GM21529 (cell line): Measurements from ENCODE around the gene PLAC1.

ENCODE experiments used
- ATAC-seq: cut with Tn5 transposase; IDR thresholded peaks from one replicate; pipeline ENCODE4 v1.9.1; 2021; ENCODE audit not compliant: unreplicated experiment

PLAC1 gene

DNA sequence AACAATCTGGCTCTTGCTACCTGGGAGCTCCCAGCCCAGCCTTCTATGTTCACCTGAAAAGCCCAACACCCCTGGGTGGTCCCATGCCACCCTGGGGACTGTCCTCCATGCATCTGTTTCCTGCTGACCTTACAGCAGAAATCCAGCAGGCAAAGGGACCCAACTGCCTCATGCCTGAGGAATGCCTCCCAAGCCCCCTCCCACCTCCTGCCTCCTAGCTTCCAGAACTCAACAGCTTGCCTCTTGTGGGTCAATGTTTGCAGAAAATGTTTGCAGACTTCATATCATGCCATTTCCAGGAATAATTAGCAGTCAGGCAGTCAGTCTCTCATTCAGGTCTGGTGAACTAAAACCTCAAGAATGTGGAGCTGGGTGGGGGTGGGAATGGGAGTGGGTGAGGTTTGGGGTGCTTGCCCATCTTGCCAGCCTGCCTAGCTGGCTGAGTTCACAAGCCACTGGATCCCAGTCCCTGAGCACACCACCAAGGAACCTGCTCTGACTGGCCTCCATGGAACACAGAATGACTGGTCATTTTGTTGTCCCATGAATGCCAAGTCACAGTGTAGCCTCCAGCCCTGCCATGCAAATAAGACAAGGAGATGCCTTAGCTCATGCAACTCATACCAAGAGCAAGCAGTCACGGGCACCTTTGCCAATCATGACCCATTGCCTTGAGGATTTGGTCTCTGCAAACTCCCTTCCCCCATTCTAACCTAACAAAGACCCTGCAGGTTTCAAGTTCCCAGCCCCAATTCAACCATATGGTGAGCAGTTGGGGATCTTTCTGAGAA is 12.1 kb upstream of the PLAC1 start:
- ATAC-seq, result no peak

- ATAC-seq, result no peak
These were observed 11.3 kb upstream of the PLAC1 start for GRCh38 chrX:134669378-134670098.

DNA sequence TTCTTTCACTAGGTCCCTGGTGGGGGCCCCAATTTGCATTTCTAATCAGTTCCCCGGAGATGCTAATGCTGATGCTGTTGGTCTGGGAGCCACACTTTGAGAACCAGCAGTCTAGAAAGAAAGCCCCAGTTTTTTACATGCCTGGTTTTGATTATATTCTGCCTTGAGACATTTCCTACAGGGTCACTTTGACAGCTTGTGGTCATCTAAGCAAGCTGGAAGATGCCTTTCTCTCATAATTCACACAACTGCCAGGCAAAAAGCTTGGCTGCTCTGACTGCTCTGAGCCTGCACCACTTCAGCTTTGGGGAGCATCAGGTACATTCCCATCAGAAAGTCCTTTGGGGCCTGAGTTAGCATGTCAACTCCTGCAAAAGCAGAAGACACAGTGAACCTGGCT is 5.9 kb upstream of the PLAC1 start:
- ATAC-seq, result no peak

- no peak for ATAC-seq
These were observed 3.0 kb upstream of the PLAC1 start for GRCh38 chrX:134661295-134661694.

GRCh38 chrX:134660627-134661026 is 2.4 kb upstream of the PLAC1 start:
- no peak for ATAC-seq

- no peak for ATAC-seq
These were observed 1.5 kb upstream of the PLAC1 start for GRCh38 chrX:134659761-134660160.

GRCh38 chrX:134658760-134659023 is 421 bp upstream of the PLAC1 start:
- ATAC-seq, result no peak

DNA sequence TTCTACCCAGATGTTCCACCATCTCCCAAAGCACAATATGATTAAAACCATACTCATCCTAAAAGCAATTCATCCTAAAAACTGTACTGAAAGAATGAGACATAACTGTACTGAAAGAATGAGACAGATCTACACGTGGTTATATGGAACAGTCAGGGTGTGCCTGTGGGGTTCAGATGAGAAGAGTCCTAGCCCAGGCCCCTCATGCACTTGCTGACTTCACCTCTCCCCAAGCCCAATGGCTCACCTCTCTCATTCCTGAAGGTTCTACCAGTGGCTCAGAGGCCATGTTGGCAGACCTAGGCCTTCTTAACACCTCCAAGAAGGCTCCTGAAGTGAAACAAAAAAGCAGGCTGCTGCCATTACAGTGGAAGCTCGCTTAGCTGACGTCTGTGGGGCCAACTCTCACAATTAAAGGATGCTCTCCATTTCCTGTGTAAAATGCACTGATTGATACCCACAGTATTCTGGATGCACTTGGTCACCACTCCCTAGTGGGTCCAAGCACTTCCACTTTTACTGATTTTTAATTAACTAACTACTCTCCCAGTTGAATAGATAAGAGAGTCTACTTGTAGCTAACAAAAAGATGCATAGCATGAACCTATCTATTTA is 3.8 kb downstream of the PLAC1 start:
- peak; percentile 70 for ATAC-seq

- no peak for ATAC-seq
These were observed 4.4 kb downstream of the PLAC1 start for GRCh38 chrX:134653835-134654234.

GRCh38 chrX:134650701-134651100 is 7.6 kb downstream of the PLAC1 start:
- no peak for ATAC-seq

GRCh38 chrX:134649770-134650169 is 8.5 kb downstream of the PLAC1 start:
- no peak for ATAC-seq

DNA sequence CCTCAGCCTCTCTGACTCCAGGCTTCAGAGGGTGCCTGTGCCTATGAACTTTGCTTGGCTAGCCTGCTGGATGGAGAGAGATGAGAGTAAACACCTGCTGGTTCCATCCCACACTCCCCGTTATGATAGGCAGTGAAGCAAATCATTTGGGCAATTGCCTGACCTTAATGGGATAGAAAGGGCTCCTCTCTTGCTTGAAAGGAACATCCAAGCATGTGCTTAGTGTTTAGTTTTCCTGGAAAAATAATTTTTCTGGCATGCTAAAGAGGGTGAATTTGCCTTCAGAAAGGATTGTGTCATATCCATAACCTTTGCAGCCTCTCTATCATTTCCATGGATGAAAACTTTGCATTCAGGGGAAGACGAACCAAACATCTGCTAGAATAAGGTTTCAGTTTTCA is 10.8 kb downstream of the PLAC1 start:
- no peak for ATAC-seq

DNA sequence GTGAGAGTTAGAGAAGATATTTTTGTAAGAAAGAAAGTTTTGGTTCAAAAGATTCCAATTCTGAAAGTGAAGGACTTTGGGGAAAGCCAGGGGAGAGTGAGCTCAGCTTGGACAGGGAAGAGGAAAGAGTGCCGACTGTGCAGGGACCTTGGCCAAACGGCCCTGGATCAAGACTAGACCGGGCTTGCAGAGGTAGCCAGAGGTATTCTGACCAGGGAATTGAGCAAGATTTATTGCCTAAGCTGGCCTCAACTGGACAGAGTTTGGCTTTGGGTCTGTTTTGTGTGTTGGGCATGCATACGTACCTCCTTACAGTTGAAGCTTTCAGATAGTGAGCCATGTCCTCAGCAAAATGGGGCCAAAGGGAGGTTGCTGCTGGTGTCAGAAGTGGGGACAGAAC is 11.6 kb downstream of the PLAC1 start:
- ATAC-seq, result no peak

DNA sequence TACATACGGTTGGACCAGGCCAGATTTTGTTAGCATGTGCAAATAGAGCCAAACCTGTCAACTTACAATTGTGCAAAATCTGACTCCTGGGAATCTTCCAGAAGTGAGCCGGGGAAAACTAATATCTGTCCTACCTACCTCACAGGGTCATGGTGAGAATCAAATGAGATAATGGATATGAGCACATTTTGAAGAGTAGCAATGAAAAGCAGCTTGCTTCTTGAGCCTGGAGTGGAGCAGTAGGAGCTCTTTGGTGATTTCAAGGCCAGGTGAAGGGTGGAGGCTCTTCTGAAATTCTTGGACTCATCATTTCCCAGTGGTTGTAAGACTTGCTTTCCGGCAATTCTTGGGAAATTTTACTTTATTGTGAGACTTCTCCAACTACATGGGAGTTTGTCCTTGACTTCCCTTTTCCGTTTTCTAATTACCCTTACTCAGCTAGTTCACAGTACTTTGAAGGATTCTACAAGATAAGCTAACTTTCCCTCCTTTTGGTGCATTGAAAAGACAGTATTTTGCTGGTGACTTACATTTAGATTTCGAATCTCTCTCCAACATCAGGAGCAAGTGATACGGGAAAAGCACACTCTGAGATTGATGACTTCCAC is 12.2 kb downstream of the PLAC1 start:
- no peak for ATAC-seq

- ATAC-seq, result no peak
These were observed 15.9 kb downstream of the PLAC1 start for GRCh38 chrX:134642386-134642785.

DNA sequence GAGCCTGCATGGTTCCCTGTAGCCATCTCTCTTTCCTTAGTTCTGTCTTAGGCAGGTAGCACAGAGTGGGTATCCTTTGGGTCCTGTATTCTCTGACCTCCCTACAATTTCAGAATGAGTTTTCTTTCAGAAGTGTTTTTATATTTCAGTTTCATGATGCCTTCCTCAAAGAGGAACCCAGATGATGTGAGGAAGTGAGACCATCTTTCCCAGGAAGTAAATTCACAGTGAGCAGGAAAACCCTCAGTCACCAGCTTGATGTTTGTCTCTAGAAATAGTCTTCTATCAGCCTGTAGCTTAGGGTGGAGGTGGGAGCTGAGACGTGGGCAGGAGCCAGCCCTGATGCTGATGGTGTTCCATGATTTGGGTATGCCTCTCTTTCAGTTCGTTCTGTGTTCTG is 16.9 kb downstream of the PLAC1 start:
- ATAC-seq, result no peak

- ATAC-seq, result no peak
These were observed 17.4 kb downstream of the PLAC1 start for GRCh38 chrX:134640914-134641313.

- no peak for ATAC-seq
These were observed 21.4 kb downstream of the PLAC1 start for GRCh38 chrX:134636851-134637250.

- peak; percentile 78 for ATAC-seq
These were observed 23.6 kb downstream of the PLAC1 start for GRCh38 chrX:134634691-134635090.

DNA sequence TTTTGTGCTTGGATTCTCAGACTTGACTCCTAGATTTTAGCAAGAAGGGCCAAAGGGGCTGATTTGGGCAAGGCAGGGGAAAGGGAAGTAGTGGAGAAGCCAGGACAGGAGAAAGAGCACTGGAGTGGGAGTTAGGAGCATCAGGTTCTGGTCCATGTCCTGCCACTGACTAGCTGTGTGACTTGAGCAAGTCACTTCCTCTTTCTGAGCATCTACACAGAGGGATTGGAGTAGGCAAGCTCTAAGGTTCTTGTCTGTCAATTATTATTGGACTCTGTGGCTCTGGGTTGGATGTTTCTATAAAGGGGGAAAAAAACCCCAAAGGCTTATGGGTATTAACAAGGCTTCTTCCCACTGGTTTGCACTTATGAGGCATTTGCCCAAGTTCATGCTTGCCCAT is 24.4 kb downstream of the PLAC1 start:
- ATAC-seq, result no peak

DNA sequence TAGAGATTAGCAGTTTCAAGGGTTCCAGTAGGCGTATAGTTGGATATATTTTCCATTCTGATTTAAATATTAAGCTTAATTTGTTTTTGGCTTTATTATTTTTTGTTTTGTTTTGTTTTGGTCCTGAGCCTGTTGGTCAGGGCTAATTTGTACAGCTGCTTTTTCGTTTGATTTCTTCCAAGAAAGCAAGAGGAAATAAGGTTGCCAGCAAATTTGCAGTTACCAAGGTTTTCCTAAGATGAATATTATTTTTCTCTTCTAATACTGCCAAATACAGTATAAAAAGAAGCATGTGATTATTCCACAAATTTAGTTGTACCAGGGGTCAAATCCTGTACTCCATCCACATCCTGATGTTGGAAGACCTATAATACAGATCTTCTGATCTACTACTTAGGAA is 24.9 kb downstream of the PLAC1 start:
- ATAC-seq, result no peak

DNA sequence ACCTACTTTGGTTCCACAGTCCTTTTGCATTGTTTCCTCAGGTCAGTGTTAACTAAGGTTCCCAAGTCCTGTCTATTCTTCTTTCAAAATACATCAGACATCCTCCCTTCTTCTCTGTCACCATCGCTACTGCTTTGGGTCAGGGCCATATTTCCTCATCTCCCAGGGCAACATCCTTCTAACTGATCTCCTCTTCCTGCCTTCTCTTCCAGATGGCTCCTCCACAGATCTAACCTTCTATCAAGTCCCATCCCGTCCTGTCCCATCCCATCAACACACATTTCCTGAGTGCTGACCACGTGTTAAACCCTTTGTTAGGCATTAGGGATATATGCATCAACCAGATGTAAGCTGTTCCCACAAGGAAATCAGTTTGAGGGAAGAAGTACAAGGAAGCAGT is 25.9 kb downstream of the PLAC1 start:
- ATAC-seq, result no peak
